HG03521 (cell line): ENCODE data around the gene ABI1.

ENCODE experiments used
- ATAC-seq: cut with Tn5 transposase; IDR thresholded peaks from one replicate; pipeline ENCODE4 v1.9.1; 2021; ENCODE audit warnings: mild to moderate bottlenecking, moderate library complexity; ENCODE audit not compliant: unreplicated experiment

ABI1 gene

GRCh38 chr10:26721561-26721960 lies 139.2 kb downstream of the ABI1 start:
- no peak for ATAC-seq

- ATAC-seq: no peak
These were observed 143.3 kb downstream of the ABI1 start for GRCh38 chr10:26717476-26717875.

GRCh38 chr10:26715137-26715487 lies 145.6 kb downstream of the ABI1 start:
- no peak for ATAC-seq

- ATAC-seq: no peak
These were observed 146.2 kb downstream of the ABI1 start for GRCh38 chr10:26714415-26715136.

GRCh38 chr10:26711324-26711723 lies 149.4 kb downstream of the ABI1 start:
- no peak for ATAC-seq

- no peak for ATAC-seq
These were observed 153.8 kb downstream of the ABI1 start for GRCh38 chr10:26706936-26707335.

GRCh38 chr10:26706206-26706605 lies 154.6 kb downstream of the ABI1 start:
- ATAC-seq: no peak

GRCh38 chr10:26703974-26704373 lies 156.8 kb downstream of the ABI1 start:
- ATAC-seq: no peak

GRCh38 chr10:26703096-26703495 lies 157.7 kb downstream of the ABI1 start:
- ATAC-seq: no peak

- ATAC-seq: no peak
These were observed 159.7 kb downstream of the ABI1 start for GRCh38 chr10:26700884-26701630.

GRCh38 chr10:26699631-26700030 lies 161.1 kb downstream of the ABI1 start:
- no peak for ATAC-seq

GRCh38 chr10:26698909-26699308 lies 161.8 kb downstream of the ABI1 start:
- no peak for ATAC-seq

- no peak for ATAC-seq
These were observed 162.7 kb downstream of the ABI1 start for GRCh38 chr10:26697922-26698608.

- peak; percentile 67 for ATAC-seq
These were observed 163.4 kb downstream of the ABI1 start, which contains the start of gene PDSS1 for GRCh38 chr10:26697163-26697921. PDSS1 (plus strand) TSS chr10:26697701; CDS start chr10:26697712, 11 bp downstream.

GRCh38 chr10:26696786-26697162 lies 164.0 kb downstream of the ABI1 start:
- no peak for ATAC-seq
